GM12872 (cell line): ENCODE results near the gene FUT8.

Experiments
- TF ChIP-seq, protein P1 (sequence below): IDR thresholded peaks from 3 replicates; pipeline ENCODE4 v1.5.1; 2011; ENCODE audit warnings: low read depth, mild to moderate bottlenecking, low read length, moderate library complexity; ENCODE audit not compliant: insufficient read depth

FUT8 gene

DNA sequence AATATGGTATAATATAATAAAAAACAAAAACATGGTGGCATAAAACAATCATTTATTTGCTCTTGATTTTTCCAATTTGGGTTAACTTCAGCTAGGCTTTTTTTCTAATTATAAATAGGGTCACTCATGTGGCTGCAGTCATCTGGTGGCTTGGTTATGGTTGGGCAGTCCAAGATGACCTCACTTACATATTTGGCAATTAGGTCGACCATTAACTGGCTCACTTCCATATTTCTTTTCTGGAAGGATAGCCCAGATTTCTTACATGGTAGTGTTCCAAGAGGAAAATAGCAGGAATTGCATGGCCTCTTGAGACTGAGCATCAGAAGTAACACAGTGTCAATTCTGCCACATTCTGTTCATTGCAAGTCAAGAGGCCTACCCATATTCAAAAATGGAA, 153.4 kb downstream of the FUT8 start:
- TF ChIP-seq, protein P1, sequence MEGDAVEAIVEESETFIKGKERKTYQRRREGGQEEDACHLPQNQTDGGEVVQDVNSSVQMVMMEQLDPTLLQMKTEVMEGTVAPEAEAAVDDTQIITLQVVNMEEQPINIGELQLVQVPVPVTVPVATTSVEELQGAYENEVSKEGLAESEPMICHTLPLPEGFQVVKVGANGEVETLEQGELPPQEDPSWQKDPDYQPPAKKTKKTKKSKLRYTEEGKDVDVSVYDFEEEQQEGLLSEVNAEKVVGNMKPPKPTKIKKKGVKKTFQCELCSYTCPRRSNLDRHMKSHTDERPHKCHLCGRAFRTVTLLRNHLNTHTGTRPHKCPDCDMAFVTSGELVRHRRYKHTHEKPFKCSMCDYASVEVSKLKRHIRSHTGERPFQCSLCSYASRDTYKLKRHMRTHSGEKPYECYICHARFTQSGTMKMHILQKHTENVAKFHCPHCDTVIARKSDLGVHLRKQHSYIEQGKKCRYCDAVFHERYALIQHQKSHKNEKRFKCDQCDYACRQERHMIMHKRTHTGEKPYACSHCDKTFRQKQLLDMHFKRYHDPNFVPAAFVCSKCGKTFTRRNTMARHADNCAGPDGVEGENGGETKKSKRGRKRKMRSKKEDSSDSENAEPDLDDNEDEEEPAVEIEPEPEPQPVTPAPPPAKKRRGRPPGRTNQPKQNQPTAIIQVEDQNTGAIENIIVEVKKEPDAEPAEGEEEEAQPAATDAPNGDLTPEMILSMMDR, result no peak

DNA sequence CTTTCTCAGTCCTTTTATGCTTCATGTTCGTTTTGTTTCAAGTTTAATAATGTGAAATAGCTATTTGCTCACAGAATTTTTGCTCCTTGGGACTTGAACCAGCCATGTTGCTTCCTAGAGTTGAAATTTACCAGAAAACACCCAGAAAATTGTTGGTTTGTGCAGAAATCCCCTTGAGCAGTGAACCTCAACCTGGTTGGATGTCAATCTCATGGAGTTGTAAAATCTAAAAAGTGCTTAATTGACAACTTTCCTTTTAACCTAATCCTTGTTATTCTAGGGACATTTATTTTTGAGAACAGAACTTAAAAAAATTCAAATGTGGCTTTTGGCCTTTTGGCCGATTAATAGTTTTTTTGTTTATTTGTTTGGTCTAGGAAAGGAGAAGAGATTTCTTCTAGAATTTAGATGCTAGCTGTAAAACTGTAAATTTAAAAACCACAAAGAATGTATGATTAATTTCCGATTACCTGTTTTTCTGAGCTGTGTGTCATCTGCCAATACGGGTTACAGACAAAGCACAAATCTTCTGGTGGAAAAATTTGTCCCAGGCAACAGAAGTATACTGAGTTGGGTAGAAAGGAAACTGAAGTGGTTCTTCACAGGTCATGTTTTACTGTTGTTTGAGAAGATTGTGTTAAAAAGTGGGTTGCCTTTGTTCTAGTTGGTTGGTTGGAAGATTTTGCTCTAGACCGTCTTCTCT, 154.4 kb downstream of the FUT8 start:
- TF ChIP-seq, protein P1, result no peak

DNA sequence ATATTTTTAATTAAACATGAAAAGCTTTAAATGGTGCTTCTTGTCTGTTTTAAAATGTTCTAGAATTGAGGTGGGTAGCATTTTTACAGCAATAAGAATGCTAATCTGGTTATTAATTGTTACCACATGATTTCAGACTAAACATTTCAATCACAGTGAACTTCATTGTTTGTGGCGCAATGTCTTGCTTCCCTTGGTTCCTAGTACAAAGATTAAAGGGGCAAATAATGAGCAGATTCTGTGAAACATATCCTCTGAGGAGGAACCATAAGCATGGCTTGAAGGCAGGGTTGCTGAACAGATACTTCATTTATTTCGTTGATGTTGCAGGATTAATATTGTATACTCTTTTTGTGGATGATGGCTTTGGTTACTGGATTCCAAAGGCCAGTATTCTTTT, 162.1 kb downstream of the FUT8 start:
- TF ChIP-seq, protein P1, result no peak

DNA sequence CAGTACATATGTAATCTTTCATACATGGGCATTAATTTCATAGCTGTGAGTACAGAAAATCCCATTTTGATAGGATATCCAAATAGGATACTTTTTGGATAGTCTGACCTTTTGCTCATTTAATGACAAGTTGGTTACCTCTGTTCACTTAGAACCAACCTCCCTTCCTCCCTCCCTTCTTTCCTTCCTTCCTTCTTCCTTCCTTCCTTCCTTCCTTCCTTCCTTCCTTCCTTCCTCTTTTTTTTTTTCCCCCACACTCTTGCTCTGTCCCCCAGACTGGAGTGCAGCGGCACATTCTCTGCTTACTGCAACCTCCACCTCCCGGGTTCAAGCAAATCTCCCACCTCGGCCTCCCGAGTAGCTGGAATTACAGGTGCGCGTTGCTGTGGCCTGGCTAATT, 162.9 kb downstream of the FUT8 start:
- TF ChIP-seq, protein P1, result no peak

DNA sequence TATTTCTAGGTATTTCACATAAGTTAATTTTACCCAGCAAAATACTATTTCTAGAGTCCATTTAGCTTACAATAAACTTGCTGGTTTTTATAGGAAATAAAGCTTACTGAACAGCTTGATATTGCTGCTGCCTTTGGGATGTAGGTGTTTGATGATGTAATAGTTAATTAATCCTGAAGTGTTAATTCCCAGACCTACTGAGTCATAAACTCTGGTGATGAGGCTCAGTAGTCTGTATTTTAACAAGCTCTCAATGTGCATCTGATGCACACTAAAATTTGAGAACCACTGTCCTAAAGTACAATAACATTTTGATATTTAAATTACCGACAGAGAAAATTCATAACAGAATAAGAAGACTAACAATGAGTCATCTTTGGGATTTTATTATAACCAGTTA, 168.4 kb downstream of the FUT8 start:
- TF ChIP-seq, protein P1, result no peak

DNA sequence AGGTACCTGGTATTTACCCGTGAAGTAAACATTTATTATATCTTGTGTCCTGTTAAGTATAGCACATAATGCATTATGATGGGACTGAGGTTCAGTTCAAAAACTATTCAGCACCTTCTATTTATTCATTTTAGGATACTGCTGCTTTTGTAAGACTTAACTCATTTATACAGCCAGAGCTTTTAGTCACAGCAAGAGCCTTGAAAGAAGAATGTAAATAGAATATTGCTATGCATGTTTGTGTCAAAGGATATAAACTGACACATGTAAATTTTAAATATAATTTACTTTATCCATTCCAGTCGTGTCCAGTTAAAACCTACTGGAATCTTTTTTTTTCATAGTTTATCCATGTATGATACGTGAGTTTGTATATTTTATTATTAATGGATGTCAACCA, 168.8 kb downstream of the FUT8 start:
- TF ChIP-seq, protein P1, result no peak

DNA sequence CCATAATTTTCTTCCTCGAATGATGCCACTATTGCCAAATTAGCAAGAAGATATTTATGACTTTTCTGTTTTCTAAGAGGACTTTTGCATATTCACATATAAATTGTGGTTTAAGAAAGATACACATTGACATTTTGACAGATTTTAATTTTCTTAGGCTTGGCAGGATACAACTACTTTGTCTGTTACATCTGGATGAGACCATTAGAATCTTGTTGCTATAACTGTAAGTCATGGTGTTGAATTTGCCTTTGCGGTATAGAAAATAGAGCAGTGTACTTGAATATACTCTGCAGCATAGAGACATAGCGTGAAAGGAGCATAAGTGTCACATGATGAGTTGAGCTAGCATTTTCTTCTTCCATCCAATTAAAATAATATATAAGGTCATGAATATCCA, 169.3 kb downstream of the FUT8 start:
- TF ChIP-seq, protein P1, result no peak
